HepG2 (cell line): ENCODE data around the gene PRR22. TPM values are rescaled to one million over a fixed set of nuclear protein-coding genes. Genes with fewer than 3 reads are reported as not detected.

ENCODE experiments used
- CEBPG ChIP-seq: IDR thresholded peaks from 2 replicates; pipeline ENCODE4 v1.6.1; 2016
- CSRNP2 ChIP-seq: sonication (generic); formaldehyde crosslinking; conservative IDR thresholded peaks from 2 replicates; pipeline ENCODE4 v1.8.0; 2022; ENCODE audit warnings: low read depth, missing genetic modification reagents
- GZF1 ChIP-seq: sonication (generic); formaldehyde crosslinking; IDR thresholded peaks from 2 replicates; pipeline ENCODE4 v1.5.1; 2020; ENCODE audit warnings: mild to moderate bottlenecking, missing genetic modification reagents
- KAT7 ChIP-seq: IDR thresholded peaks from 2 replicates; pipeline ENCODE4 v1.6.1; 2018; ENCODE audit warnings: borderline replicate concordance, missing compliant biosample characterization
- KIAA2018 ChIP-seq: sonication (generic); formaldehyde crosslinking; IDR thresholded peaks from 2 replicates; pipeline ENCODE4 v1.5.0; 2020; ENCODE audit warnings: mild to moderate bottlenecking, missing genetic modification reagents, borderline replicate concordance
- ZNF280B ChIP-seq: sonication (generic); formaldehyde crosslinking; IDR thresholded peaks from 2 replicates; pipeline ENCODE4 v1.5.0; 2020; ENCODE audit warnings: missing genetic modification reagents, mild to moderate bottlenecking, borderline replicate concordance
- ZNF740 ChIP-seq: sonication (generic); formaldehyde crosslinking; IDR thresholded peaks from 2 replicates; pipeline ENCODE4 v1.4.0; 2020; ENCODE audit warnings: missing genetic modification reagents
- ZXDC ChIP-seq: sonication (generic); formaldehyde crosslinking; IDR thresholded peaks from 2 replicates; pipeline ENCODE4 v1.5.0; 2020; ENCODE audit warnings: mild to moderate bottlenecking, missing genetic modification reagents
- polyA plus RNA-seq, 8 experiments: library from polyadenylated mRNA; depleted of rRNA in 3 of 8; stranded (reverse) in 7 of 8; unstranded in 1 of 8; fragments of >200 nt; fragmentation: Illumina TruSeq in 4 of 8; extraction: Trizol in 4 of 8; gene quantifications; 2 replicates each; pipeline versions ENCODE4 v1.2.1 to v1.2.3, GENCODE V29; 2011 to 2016; ENCODE audit warnings: low read depth in 4 of 8, missing spikeins in 1 of 8, mixed read lengths in 1 of 8; ENCODE audit not compliant: insufficient read depth in 1 of 8
- total RNA-seq, 5 experiments: library from RNA; depleted of rRNA; stranded (reverse); fragments of >200 nt; fragmentation: Illumina TruSeq; extraction: Trizol; gene quantifications; 2 replicates each; pipeline ENCODE4 v1.2.3, GENCODE V29; 2016; ENCODE audit warnings: low read depth in 1 of 5
- TF ChIP-seq, protein P1 (sequence below): sonication (generic); formaldehyde crosslinking; IDR thresholded peaks from 2 replicates; pipeline ENCODE4 v1.4.0; 2020; ENCODE audit warnings: missing genetic modification reagents

Gene PRR22
- total and polyA plus RNA-seq, 2 of the 13 experiments (the other 11 are each of a cell fraction or from before 2014, with no cell fraction given): 0.84 to 2.3 TPM

- TF ChIP-seq CSRNP2 (CRISPR knock-in tag) (no peak), ZXDC (CRISPR knock-in tag) (no peak), ZNF280B (CRISPR knock-in tag) (no peak), KIAA2018 (no peak), KAT7 (CRISPR knock-in tag) (no peak), CEBPG (CRISPR knock-in tag) (no peak), GZF1 (CRISPR knock-in tag) (no peak), ZNF740 (CRISPR knock-in tag) (no peak)
- TF ChIP-seq, protein P1, sequence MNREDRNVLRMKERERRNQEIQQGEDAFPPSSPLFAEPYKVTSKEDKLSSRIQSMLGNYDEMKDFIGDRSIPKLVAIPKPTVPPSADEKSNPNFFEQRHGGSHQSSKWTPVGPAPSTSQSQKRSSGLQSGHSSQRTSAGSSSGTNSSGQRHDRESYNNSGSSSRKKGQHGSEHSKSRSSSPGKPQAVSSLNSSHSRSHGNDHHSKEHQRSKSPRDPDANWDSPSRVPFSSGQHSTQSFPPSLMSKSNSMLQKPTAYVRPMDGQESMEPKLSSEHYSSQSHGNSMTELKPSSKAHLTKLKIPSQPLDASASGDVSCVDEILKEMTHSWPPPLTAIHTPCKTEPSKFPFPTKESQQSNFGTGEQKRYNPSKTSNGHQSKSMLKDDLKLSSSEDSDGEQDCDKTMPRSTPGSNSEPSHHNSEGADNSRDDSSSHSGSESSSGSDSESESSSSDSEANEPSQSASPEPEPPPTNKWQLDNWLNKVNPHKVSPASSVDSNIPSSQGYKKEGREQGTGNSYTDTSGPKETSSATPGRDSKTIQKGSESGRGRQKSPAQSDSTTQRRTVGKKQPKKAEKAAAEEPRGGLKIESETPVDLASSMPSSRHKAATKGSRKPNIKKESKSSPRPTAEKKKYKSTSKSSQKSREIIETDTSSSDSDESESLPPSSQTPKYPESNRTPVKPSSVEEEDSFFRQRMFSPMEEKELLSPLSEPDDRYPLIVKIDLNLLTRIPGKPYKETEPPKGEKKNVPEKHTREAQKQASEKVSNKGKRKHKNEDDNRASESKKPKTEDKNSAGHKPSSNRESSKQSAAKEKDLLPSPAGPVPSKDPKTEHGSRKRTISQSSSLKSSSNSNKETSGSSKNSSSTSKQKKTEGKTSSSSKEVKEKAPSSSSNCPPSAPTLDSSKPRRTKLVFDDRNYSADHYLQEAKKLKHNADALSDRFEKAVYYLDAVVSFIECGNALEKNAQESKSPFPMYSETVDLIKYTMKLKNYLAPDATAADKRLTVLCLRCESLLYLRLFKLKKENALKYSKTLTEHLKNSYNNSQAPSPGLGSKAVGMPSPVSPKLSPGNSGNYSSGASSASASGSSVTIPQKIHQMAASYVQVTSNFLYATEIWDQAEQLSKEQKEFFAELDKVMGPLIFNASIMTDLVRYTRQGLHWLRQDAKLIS (CRISPR knock-in tag): no peak
Observed at GRCh38 chr19:5822181-5822844, 37.8 kb upstream of the PRR22 start (continued).
